SJCRH30 (cell line): Measurements from ENCODE around the gene IARS2. TPM values are rescaled to one million over a fixed set of nuclear protein-coding genes. Genes with fewer than 3 reads are reported as not detected.
A peak's percentile ranks its signal among the peaks of the same experiment; 100 is the strongest.
"Not testable (repeated sequence)": the region's sequence is repeated elsewhere in the genome, so short reads cannot be mapped to it uniquely, and the experiment has no call there.

Experiments
- DNase-seq, 2 experiments: peaks; one replicate each; pipeline ENCODE4 v3.0.0-alpha.2; 2015 to 2020
- H3K27ac ChIP-seq: fragments of 250-450 bp; sonication (Bioruptor Pico); 2 replicates; pipeline ENCODE4 v1.5.1; 2020; ENCODE audit warnings: mild to moderate bottlenecking, moderate library complexity
- H3K27me3 ChIP-seq: fragments of 250-450 bp; sonication (Bioruptor Pico); 2 replicates; pipeline ENCODE4 v1.5.1; 2020; ENCODE audit warnings: mild to moderate bottlenecking, moderate library complexity
- H3K36me3 ChIP-seq: fragments of 250-450 bp; sonication (Bioruptor Pico); 2 replicates; pipeline ENCODE4 v1.5.1; 2020; ENCODE audit warnings: mild to moderate bottlenecking, moderate library complexity
- H3K4me1 ChIP-seq: fragments of 250-450 bp; sonication (Bioruptor Pico); 2 replicates; pipeline ENCODE4 v1.5.1; 2020; ENCODE audit warnings: mild to moderate bottlenecking, moderate library complexity
- H3K4me3 ChIP-seq: fragments of 250-450 bp; sonication (Bioruptor Pico); 2 replicates; pipeline ENCODE4 v1.5.1; 2020; ENCODE audit warnings: mild to moderate bottlenecking, moderate library complexity
- H3K9me3 ChIP-seq: fragments of 250-450 bp; sonication (Bioruptor Pico); replicated peaks from 2 replicates; pipeline ENCODE4 v1.5.1; 2020; ENCODE audit warnings: mild to moderate bottlenecking, moderate library complexity
- total RNA-seq: library from RNA; depleted of rRNA; stranded (reverse); fragments of >200 nt; shearing (Covaris generic); gene quantifications from 2 replicates; pipeline ENCODE4 v1.2.3, GENCODE V29; 2014; rRNA removed

IARS2 gene
- total RNA-seq, result 107 and 115 TPM in 2 replicates

DNA sequence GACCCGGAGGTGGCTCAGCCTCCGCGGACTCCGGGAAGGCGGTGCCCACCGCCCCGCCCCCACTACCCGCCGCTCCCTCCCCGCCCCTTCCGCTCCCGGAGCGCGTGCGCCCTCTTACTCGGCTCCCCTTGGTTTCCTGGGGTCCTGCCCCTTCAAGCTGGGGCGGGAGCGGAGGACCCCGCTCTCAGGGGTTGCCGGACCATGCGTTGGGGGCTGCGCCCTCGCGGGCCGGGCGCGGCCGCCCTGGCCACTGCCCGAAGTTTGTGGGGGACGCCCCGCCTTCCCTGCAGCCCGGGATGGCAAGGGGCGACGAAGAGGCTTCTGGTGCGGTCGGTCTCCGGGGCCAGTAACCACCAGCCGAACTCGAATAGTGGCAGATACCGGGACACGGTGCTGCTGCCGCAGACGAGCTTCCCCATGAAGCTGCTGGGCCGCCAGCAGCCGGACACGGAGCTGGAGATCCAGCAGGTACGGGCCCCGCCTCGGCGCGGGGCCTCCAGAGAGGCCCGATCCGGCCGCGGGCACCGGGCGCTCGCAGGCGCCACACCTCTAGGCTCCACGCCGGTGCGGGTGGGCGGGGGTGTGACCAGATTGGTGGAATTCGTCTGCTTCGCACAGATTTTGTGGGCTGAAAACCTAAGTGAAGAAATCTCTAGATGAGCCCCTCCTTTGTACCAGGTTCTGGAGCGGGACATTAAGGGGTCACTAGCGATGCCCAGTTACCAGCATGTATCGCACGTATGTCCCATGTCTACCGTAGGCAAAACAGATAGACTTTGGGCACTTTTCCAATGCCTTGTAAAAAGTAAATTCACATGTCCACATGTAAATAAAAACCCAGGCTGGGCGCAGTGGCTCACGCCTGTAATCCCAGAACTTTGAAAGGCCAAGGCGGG is at the start of gene IARS2:
IARS2 (plus strand) TSS at position 117 of the 896 bp plus-strand sequence; CDS start at position 202, 85 bp downstream.
- no peaks in the 10 kb centered on the region for H3K27me3 ChIP-seq
- peak within 1 kb of the TSS; percentile 78 for H3K27ac ChIP-seq
- peak within 1 kb of the TSS; percentile 99 for H3K4me3 ChIP-seq
- peak; percentile 94 for DNase-seq
- H3K9me3 ChIP-seq, result no peaks in the 10 kb centered on the region
- no peaks in the 10 kb centered on the region; the same call in 1 of the 2 replicates for H3K4me1 ChIP-seq
- H3K36me3 ChIP-seq, result peaks cover 16% of the 10 kb centered on the region

GRCh38 chr1:220044678-220045355 is 49.1 kb upstream of the IARS2 start:
- Histone ChIP-seq H3K27me3 (no peaks in the 10 kb centered on the region), H3K9me3 (no peaks in the 10 kb centered on the region), H3K27ac (no peak overlapping the region), H3K4me1 (no peaks in the 10 kb centered on the region), H3K36me3 (peaks cover 6% of the 10 kb centered on the region; the same call in 1 of the 2 replicates), H3K4me3 (no peak overlapping the region)
- no peak for DNase-seq

DNA sequence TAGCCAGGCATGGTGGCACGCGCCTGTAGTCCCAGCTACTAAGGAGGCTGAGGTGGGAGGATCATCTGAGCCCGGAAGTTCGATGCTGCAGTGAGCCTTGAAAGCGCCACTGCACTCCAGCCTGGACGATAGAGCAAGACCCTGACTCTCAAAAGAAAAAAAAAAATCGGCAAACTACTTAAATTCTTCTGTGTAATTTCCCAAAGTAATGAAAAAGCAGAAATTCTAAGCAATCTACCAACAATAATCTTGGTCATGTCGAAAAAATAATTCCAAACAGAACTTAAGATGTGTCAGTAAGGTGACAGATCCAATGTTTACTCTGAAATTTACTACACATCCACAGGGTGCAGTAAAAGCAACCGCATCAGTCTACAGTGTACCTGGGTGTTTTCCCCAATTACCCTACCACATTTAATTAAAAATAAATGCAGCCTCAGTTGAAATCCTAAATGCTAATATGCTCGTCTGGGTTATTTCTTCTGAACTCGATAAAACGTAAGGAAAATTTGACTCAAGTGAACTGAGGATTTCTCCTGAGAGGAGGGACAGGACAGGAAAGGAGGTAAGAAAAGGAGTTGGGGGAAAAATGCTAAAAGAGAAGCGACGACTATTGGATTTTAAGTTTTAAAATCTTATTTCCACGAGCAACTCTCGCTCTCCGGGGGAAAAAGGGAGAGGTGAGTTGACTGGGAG is 48.4 kb upstream of the IARS2 start:
- DNase-seq, result no peak

GRCh38 chr1:220046052-220046930 is 47.6 kb upstream of the IARS2 start, which contains the start of gene EPRS1:
Gene EPRS1, minus strand, starts transcription at chr1:220046505. Its CDS starts 117 bp downstream, at chr1:220046388.
- no peaks in the 10 kb centered on the region for H3K9me3 ChIP-seq
- H3K36me3 ChIP-seq, result no peaks in the 10 kb centered on the region
- H3K4me3 ChIP-seq, result peak within 1 kb of the TSS; percentile 74
- peak within 1 kb of the TSS; percentile 19 for H3K27ac ChIP-seq
- H3K4me1 ChIP-seq, result no peaks in the 10 kb centered on the region
- peak; percentile 96 to 98 for DNase-seq
- H3K27me3 ChIP-seq, result no peaks in the 10 kb centered on the region

More for the DNA sequence above, 48.4 kb upstream of the IARS2 start:
- peak overlapping the region; percentile 19 for H3K27ac ChIP-seq
- H3K27me3 ChIP-seq, result no peaks in the 10 kb centered on the region
- H3K9me3 ChIP-seq, result no peaks in the 10 kb centered on the region
- H3K4me1 ChIP-seq, result no peaks in the 10 kb centered on the region
- H3K4me3 ChIP-seq, result peak overlapping the region; percentile 74
- no peaks in the 10 kb centered on the region; the same call in 1 of the 2 replicates for H3K36me3 ChIP-seq

- DNase-seq, result no peak
- H3K36me3 ChIP-seq, result peaks cover 22% of the 10 kb centered on the region; the same call in 1 of the 2 replicates
- H3K27ac ChIP-seq, result no peak overlapping the region
- H3K4me3 ChIP-seq, result no peak overlapping the region
- no peaks in the 10 kb centered on the region for H3K9me3 ChIP-seq
- no peaks in the 10 kb centered on the region for H3K4me1 ChIP-seq
- H3K27me3 ChIP-seq, result no peaks in the 10 kb centered on the region
These were observed 37.6 kb upstream of the IARS2 start for GRCh38 chr1:220056374-220056773.

DNA sequence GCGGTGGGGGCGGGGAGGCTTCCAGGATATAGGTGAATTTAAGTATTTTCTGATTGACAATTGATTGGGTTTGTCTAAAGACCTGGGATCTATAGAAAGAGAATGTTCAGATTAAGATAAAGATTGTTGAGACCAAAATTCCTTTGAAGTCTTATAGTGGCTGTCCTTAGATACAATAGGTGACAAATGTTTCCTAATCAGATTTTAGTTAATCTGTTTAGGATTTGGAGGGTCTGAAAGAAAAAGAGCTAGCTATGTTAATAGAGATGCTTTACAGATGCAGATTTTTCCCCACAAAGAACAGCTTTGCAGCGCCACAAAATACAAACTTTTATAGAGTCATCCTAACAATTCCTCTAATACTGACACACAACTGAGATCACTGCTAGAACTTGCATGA is 33.1 kb upstream of the IARS2 start:
- no peaks in the 10 kb centered on the region for H3K4me1 ChIP-seq
- peaks cover 36% of the 10 kb centered on the region for H3K36me3 ChIP-seq
- no peak overlapping the region for H3K4me3 ChIP-seq
- no peak for DNase-seq
- no peaks in the 10 kb centered on the region for H3K27me3 ChIP-seq
- no peak overlapping the region for H3K27ac ChIP-seq
- no peaks in the 10 kb centered on the region for H3K9me3 ChIP-seq

DNA sequence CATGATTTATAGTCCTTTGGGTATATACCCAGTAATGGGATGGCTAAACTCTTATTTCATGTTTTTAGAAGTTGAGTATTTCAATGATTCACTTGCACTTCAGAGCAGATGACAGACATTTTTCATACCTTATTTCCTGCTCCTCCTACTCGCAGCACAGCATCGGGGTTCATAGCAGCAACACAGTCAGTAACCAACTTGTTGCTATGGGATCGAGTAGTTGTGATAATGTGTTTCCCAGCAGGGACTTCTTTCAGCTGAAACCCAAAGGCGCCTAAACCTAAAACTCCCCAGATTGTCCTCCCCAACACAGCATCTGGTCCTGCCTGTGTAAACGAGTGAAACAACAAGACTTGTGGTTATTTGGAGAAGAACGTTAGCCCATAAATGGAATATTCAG is 31.3 kb upstream of the IARS2 start:
- H3K4me3 ChIP-seq, result no peak overlapping the region
- no peaks in the 10 kb centered on the region for H3K4me1 ChIP-seq
- DNase-seq, result no peak
- H3K9me3 ChIP-seq, result no peaks in the 10 kb centered on the region
- peaks cover 46% of the 10 kb centered on the region for H3K36me3 ChIP-seq
- H3K27me3 ChIP-seq, result no peaks in the 10 kb centered on the region
- no peak overlapping the region for H3K27ac ChIP-seq

- Histone ChIP-seq H3K27me3 (no peaks in the 10 kb centered on the region), H3K4me1 (no peaks in the 10 kb centered on the region), H3K4me3 (no peak overlapping the region), H3K9me3 (no peaks in the 10 kb centered on the region), H3K27ac (no peak overlapping the region), H3K36me3 (peaks cover 48% of the 10 kb centered on the region)
- DNase-seq, result no peak
These were observed 26.4 kb upstream of the IARS2 start for GRCh38 chr1:220067269-220068204.

DNA sequence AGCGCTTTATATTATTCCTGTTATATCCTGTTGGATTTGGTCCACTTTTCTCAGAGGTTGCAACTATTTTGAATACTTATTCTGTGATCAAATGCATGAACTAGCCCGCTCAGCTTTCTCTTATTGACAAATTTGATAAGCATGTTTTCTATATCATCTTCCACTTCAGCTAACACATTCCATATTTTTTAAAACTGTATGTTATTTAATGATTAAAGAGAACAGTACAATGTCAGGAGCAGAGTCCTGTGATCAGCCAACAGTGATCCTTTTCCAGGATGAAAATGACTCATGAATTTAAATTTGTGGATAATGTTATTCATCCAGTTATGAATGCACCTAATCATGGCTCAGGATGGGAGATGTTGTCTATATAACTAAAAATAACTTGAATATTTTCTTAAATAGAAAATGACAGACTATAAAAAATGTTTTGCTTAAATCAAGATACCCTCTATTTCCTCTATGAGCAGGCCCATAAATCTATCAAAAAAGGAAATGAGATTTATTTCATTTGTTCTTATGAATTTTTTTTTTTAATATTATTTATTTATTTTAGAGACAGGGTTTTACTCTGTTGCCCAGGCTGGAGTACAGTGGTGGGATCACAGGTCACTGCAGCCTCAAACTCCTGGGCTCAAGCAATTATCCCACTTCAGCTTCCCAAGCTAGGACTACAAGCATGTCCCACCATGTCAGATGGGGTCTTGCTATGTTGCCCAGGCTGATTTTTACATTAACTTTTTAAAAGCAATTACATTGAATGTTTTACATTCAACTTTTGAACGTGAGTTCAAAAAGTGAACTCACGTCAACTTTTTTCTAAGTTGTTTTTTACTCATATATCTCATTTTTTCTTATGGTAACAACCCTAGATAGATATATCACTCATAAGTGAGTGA is 16.8 kb upstream of the IARS2 start:
- no peak overlapping the region for H3K4me3 ChIP-seq
- H3K27ac ChIP-seq, result no peak overlapping the region
- no peaks in the 10 kb centered on the region for H3K4me1 ChIP-seq
- no peaks in the 10 kb centered on the region for H3K27me3 ChIP-seq
- DNase-seq, result no peak
- H3K9me3 ChIP-seq, result no peaks in the 10 kb centered on the region
- H3K36me3 ChIP-seq, result peaks cover 33% of the 10 kb centered on the region

DNA sequence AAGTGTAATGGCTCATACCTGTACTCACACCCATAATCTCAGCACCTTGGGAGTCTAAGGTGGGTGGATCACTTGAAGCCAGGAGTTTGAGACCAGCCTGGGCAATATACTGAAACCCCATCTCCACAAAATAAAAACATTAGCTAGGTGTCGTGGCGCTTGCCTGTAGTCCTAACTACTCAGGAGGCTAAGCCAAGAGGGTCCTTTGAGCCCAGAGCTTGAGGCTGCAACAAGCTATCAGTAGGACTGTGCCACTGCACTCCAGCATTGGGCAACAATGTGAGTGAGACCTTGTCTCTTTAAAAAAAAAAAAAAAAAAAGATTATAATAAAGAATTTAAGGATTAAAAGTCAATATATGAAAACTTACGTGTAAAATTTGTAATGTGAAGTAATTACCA is 16.0 kb upstream of the IARS2 start:
- no peaks in the 10 kb centered on the region for H3K27me3 ChIP-seq
- no peak overlapping the region for H3K27ac ChIP-seq
- DNase-seq, result no peak
- H3K4me3 ChIP-seq, result no peak overlapping the region
- H3K36me3 ChIP-seq, result peaks cover 27% of the 10 kb centered on the region
- H3K9me3 ChIP-seq, result no peaks in the 10 kb centered on the region
- H3K4me1 ChIP-seq, result no peaks in the 10 kb centered on the region

DNA sequence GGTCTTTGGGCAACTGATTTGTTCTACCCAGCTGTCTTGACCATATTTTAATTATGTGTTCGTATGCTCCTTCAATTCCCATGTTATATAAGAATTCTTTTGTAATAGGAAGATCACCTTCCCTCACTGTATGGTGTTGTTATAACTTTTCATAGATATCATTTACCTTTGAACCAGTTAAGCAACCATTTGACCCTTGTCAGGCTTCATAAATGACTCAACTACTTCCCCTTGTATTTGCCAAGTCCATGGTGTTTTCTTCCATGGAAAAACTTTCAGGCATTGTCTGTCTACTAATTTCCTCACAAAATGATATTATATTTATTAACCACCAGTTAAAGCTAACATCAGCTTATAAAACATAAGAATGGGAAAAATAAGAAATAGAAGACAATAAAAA is 9.5 kb upstream of the IARS2 start:
- Histone ChIP-seq H3K4me3 (no peak overlapping the region), H3K9me3 (no peaks in the 10 kb centered on the region), H3K4me1 (no peaks in the 10 kb centered on the region), H3K36me3 (peaks cover 10% of the 10 kb centered on the region), H3K27me3 (no peaks in the 10 kb centered on the region), H3K27ac (no peak overlapping the region)
- DNase-seq, result no peak

DNA sequence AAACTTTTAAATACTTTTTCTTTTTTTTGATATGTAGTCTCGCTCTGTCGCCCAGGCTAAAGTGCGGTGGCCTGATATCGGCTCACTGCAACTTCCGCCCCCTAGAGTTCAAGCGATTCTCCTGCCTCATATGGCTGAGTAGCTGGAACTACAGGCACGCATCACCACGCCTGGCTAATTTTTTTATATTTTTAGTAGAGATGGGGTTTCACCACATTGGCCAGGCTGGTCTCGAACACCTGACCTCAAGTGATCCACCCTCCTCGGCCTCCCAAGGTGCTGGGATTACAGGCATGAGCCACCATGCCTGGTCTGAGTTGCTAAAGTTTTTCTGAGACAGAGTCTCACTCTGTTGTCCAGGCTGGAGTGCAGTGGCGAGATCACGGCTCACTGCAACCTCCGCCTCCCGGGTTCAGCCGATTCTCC is 7.7 kb upstream of the IARS2 start:
- not testable (repeated sequence) for H3K27ac ChIP-seq

More for the DNA sequence above, 7.7 kb upstream of the IARS2 start:
- not testable (repeated sequence) for H3K4me3 ChIP-seq, H3K36me3 ChIP-seq, H3K9me3 ChIP-seq, H3K27me3 ChIP-seq, H3K4me1 ChIP-seq, DNase-seq
